ENCODE results near the gene MRPS16. TPM values are rescaled to one million over a fixed set of nuclear protein-coding genes. Genes with fewer than 3 reads are reported as not detected.

MRPS16 gene
- 78.6 TPM for total RNA-seq (ENCODE audit: unreplicated experiment)
- long read RNA-seq, transcript MRPS16-202 (3 exons, 2,634 nt) = major isoform, 32 of 38 reads
- long read RNA-seq, partial matches to known transcripts = 0 of 38 reads
- long read RNA-seq, other reads (novel, unspliced or antisense) = 3 of 38 reads

DNA sequence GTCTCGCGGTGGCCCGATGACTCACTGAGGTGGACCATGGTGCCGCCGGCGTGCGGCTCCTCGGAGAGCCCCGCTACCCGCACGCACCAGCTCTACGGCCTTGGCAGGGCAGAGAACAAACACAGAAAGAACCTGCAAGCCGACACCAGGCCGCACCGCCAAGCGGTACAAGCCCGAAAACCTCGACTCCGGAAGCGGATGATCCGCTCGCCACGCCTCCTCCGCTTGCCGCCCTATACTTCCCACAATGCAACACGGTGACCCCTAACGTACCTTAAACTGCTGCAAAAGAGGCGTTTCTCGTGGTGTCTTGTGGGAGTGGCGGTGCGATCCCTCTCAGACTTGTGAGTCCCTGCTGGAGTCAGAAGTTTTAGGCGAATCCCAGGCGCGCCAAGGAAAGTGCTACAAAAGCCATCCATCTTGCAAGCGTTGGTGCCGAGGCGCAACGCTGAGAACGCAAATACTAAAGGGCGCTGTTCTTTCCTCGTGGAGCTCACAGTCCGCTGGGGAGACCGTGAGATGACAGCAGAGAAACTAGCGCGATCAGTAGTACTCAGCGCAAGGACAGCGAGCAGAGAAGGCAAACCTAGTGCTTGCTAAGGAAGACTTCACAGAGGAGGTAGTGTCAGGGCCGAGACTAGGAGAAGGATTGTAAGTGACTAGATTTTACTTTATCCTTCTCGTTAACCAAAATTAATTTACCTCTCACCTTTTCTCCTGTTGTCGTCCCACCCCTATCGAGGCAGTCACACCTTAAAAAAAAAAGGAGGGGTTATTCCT is at the start of gene MRPS16:
Gene MRPS16, minus strand, starts transcription at position 200 of the 780 bp plus-strand sequence. Its CDS starts 162 bp downstream, at position 38.
- H3K27me3 Mint-ChIP-seq (ENCODE audit: unreplicated experiment) = peaks cover 7% of the 10 kb centered on the region
- TF ChIP-seq, protein P1, sequence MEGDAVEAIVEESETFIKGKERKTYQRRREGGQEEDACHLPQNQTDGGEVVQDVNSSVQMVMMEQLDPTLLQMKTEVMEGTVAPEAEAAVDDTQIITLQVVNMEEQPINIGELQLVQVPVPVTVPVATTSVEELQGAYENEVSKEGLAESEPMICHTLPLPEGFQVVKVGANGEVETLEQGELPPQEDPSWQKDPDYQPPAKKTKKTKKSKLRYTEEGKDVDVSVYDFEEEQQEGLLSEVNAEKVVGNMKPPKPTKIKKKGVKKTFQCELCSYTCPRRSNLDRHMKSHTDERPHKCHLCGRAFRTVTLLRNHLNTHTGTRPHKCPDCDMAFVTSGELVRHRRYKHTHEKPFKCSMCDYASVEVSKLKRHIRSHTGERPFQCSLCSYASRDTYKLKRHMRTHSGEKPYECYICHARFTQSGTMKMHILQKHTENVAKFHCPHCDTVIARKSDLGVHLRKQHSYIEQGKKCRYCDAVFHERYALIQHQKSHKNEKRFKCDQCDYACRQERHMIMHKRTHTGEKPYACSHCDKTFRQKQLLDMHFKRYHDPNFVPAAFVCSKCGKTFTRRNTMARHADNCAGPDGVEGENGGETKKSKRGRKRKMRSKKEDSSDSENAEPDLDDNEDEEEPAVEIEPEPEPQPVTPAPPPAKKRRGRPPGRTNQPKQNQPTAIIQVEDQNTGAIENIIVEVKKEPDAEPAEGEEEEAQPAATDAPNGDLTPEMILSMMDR (IDR thresholded peaks at IDR 0.05; ENCODE audit: unreplicated experiment) = no peak
- peak within 1 kb of the TSS; percentile 98 for H3K27ac Mint-ChIP-seq (ENCODE audit: unreplicated experiment)
- H3K36me3 Mint-ChIP-seq (ENCODE audit: low read depth, unreplicated experiment) = peaks cover 12% of the 10 kb centered on the region
- H3K9me3 Mint-ChIP-seq (ENCODE audit: unreplicated experiment) = no peaks in the 10 kb centered on the region
- H3K4me3 Mint-ChIP-seq (ENCODE audit: unreplicated experiment) = peak within 1 kb of the TSS; percentile 99
- DNase-seq (ENCODE audit: low spot score) = peak; percentile 86
- peaks cover 35% of the 10 kb centered on the region for H3K4me1 Mint-ChIP-seq (ENCODE audit: unreplicated experiment)

DNA sequence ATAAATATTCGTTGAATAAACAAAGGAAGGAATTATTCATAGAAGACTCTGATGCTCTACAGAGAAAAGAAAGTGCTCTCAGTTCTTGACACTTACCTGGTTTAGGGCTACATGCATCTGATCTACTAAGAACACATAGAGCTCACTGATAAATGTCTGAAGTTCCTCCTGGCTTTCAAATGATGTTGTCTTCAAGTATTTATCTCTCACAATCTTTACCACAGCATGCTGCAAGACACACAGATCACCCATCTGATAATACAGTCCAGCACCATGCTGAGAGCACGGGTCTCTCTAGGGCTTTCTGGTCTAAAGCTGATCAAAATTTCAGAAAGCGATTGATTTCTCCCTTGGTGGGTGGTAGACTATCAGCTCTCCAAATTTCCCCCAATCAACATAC is 44.5 kb upstream of the MRPS16 start:
- TF ChIP-seq, protein P1 (IDR thresholded peaks at IDR 0.05; ENCODE audit: unreplicated experiment) = no peak
- DNase-seq (ENCODE audit: low spot score) = no peak
- no peaks in the 10 kb centered on the region for H3K27me3 Mint-ChIP-seq (ENCODE audit: unreplicated experiment)
- no peaks in the 10 kb centered on the region for H3K9me3 Mint-ChIP-seq (ENCODE audit: unreplicated experiment)
- no peak overlapping the region for H3K27ac Mint-ChIP-seq (ENCODE audit: unreplicated experiment)
- H3K4me1 Mint-ChIP-seq (ENCODE audit: unreplicated experiment) = no peaks in the 10 kb centered on the region
- H3K4me3 Mint-ChIP-seq (ENCODE audit: unreplicated experiment) = no peak overlapping the region
- H3K36me3 Mint-ChIP-seq (ENCODE audit: low read depth, unreplicated experiment) = no peaks in the 10 kb centered on the region

DNA sequence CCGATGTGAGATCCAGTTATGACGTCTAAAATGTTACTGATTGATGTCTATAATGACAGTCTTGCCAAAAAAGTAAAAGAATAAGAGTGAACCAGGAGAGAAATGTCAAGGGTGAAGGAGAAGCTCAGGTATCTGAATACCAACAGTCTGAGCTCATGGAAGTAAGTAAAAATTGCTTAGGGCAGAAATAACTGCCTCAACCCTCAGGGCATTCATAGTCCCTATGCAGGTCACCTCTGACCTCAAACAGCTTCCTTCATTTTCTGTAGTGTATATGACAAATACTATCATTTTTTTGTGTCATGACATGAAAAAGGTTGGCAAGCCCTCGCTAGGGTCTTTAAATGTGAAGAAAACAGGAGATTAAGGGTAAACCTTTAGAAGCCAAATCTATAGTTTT is 41.0 kb upstream of the MRPS16 start:
- Mint-ChIP-seq H3K4me1 (ENCODE audit: unreplicated experiment) (no peaks in the 10 kb centered on the region), H3K9me3 (ENCODE audit: unreplicated experiment) (no peaks in the 10 kb centered on the region), H3K36me3 (ENCODE audit: low read depth, unreplicated experiment) (no peaks in the 10 kb centered on the region), H3K27ac (ENCODE audit: unreplicated experiment) (no peak overlapping the region), H3K27me3 (ENCODE audit: unreplicated experiment) (no peaks in the 10 kb centered on the region), H3K4me3 (ENCODE audit: unreplicated experiment) (no peak overlapping the region)
- TF ChIP-seq, protein P1 (IDR thresholded peaks at IDR 0.05; ENCODE audit: unreplicated experiment) = no peak
- DNase-seq (ENCODE audit: low spot score) = no peak

DNA sequence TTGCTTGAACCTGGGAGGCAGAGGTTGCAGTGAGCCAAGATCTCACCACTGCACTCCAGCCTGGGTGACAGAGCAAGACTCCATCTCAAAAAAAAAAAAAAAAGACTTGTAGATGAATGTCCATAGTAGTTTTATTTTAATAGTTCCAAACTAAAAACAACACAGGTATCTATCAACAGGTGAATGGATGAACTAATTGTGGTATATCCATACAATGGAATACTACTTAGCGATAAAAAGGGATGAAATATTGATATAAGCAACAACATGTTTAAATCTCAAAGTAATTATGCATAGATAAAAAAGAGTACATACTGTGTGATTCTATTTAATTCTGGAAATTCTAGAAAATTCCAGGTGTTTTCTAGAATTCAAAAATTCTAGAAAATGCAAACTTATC is 37.5 kb upstream of the MRPS16 start:
- TF ChIP-seq, protein P1 (IDR thresholded peaks at IDR 0.05; ENCODE audit: unreplicated experiment) = no peak
- H3K4me3 Mint-ChIP-seq (ENCODE audit: unreplicated experiment) = no peak overlapping the region
- DNase-seq (ENCODE audit: low spot score) = no peak
- no peaks in the 10 kb centered on the region for H3K4me1 Mint-ChIP-seq (ENCODE audit: unreplicated experiment)
- no peaks in the 10 kb centered on the region for H3K27me3 Mint-ChIP-seq (ENCODE audit: unreplicated experiment)
- H3K9me3 Mint-ChIP-seq (ENCODE audit: unreplicated experiment) = peaks cover 3% of the 10 kb centered on the region
- no peak overlapping the region for H3K27ac Mint-ChIP-seq (ENCODE audit: unreplicated experiment)
- H3K36me3 Mint-ChIP-seq (ENCODE audit: low read depth, unreplicated experiment) = no peaks in the 10 kb centered on the region

DNA sequence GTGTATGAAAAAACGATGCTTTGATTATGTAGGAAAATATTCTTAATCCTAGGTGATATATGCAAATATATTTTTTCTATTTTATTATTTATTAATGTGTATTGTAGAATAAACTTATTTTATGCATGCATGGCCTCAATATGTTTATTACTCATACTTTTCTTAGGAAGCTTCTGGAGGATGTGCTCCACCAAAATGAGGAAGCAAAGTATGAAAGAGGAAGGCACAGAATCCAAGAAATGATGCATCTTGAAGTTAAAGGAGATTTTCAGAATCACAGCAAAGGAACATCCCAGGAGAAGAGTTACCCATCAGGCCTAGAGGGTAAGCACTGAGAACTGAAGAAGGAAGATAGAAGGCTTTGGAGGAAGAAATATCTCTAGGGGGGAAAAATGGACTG is 35.0 kb upstream of the MRPS16 start:
- peaks cover 3% of the 10 kb centered on the region for H3K9me3 Mint-ChIP-seq (ENCODE audit: unreplicated experiment)

More for the DNA sequence above, 35.0 kb upstream of the MRPS16 start:
- TF ChIP-seq, protein P1 (IDR thresholded peaks at IDR 0.05; ENCODE audit: unreplicated experiment) = no peak
- DNase-seq (ENCODE audit: low spot score) = no peak
- no peaks in the 10 kb centered on the region for H3K36me3 Mint-ChIP-seq (ENCODE audit: low read depth, unreplicated experiment)
- H3K27me3 Mint-ChIP-seq (ENCODE audit: unreplicated experiment) = no peaks in the 10 kb centered on the region
- H3K27ac Mint-ChIP-seq (ENCODE audit: unreplicated experiment) = no peak overlapping the region
- no peak overlapping the region for H3K4me3 Mint-ChIP-seq (ENCODE audit: unreplicated experiment)
- no peaks in the 10 kb centered on the region for H3K4me1 Mint-ChIP-seq (ENCODE audit: unreplicated experiment)

Measured in endothelial cell (in vitro differentiated cells).